Keratinocyte (primary cell): ENCODE data around the gene SSBP2.

ENCODE experiments used
- EZH2 ChIP-seq: IDR thresholded peaks from one replicate; pipeline ENCODE4 v1.6.1; 2012; ENCODE audit warnings: inconsistent platforms, mild to moderate bottlenecking, low read length, moderate library complexity
- TF ChIP-seq, protein P1 (sequence below), 3 experiments: IDR thresholded peaks in 1 of 3; conservative IDR thresholded peaks in 1 of 3; optimal IDR thresholded peaks in 1 of 3; 2 replicates in 2 of 3; 3 replicates in 1 of 3; pipeline versions ENCODE3 to v1.5.1; 2011; ENCODE audit warnings: low read length in 3 of 3, mild to moderate bottlenecking in 3 of 3, moderate library complexity in 2 of 3, control low read depth in 1 of 3, inconsistent platforms in 1 of 3; ENCODE audit not compliant: insufficient read depth in 2 of 3; ENCODE audit errors: extremely low read depth in 1 of 3

DNA sequence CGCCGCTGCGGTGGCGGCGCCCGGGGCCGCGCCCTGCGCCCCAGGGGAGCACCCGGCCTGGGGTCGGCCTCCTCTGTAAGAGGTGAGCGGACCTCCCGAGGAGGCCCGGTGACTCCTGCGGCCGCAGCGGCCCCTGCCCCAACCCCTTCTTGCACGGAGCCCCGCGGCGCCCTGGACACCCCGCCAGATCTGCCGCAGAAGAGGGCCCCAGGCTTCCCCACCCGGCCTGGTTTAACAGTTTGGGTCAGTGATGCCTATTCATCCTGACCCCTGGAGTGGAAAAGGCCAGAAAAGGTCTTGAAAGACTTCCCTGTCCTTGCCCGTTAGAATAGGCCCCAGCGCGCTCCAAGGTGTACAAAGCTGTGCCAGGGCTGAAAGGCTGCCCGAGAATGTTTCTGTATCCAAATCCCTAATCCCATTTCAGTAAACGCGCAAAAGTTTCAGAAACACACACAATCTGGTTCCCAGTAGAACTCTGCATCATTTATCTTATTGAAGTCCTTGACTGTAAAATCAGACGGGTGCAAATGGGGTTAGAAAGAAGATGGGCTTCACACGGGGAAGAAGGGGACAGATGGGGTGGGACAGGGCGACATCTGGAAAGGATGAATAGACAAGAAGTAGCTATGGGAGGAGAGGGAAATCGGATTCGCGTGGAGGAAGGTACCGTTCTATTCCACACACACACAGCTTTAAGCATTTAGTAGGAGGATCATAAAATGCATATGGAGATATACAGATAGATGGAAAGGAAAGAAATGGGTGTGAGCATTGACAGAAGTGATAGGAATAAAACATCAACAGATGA is 1.1 kb upstream of the SSBP2 start:
- TF ChIP-seq, protein P1, sequence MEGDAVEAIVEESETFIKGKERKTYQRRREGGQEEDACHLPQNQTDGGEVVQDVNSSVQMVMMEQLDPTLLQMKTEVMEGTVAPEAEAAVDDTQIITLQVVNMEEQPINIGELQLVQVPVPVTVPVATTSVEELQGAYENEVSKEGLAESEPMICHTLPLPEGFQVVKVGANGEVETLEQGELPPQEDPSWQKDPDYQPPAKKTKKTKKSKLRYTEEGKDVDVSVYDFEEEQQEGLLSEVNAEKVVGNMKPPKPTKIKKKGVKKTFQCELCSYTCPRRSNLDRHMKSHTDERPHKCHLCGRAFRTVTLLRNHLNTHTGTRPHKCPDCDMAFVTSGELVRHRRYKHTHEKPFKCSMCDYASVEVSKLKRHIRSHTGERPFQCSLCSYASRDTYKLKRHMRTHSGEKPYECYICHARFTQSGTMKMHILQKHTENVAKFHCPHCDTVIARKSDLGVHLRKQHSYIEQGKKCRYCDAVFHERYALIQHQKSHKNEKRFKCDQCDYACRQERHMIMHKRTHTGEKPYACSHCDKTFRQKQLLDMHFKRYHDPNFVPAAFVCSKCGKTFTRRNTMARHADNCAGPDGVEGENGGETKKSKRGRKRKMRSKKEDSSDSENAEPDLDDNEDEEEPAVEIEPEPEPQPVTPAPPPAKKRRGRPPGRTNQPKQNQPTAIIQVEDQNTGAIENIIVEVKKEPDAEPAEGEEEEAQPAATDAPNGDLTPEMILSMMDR (optimal IDR thresholded peaks at IDR 0.05 in 1 of 3, IDR thresholded peaks at IDR 0.05 in 1 of 3, conservative IDR thresholded peaks at IDR 0.05 in 1 of 3; ENCODE audit: extremely low read depth in 1 of 3, insufficient read depth in 2 of 3, low read length in 3 of 3): no peak
- no peak for TF ChIP-seq EZH2
